Neuron (in vitro differentiated cells): ENCODE measurements around the gene RANBP1.

Source experiments
- H2AFZ ChIP-seq: one replicate; pipeline ENCODE4 v1.6.1; 2013; ENCODE audit warnings: low read depth, mild to moderate bottlenecking, inconsistent platforms, low read length, moderate library complexity
- H3K27me3 ChIP-seq: one replicate; pipeline ENCODE4 v1.6.1; 2013; ENCODE audit warnings: low read length; ENCODE audit not compliant: insufficient read depth
- H3K36me3 ChIP-seq: one replicate; pipeline ENCODE4 v1.6.1; 2013; ENCODE audit warnings: low read length; ENCODE audit not compliant: insufficient read depth
- H3K4me1 ChIP-seq: one replicate; pipeline ENCODE4 v1.6.1; 2013; ENCODE audit warnings: low read length; ENCODE audit not compliant: insufficient read depth
- H3K4me3 ChIP-seq: 2 replicates; pipeline ENCODE4 v1.5.1; 2013; ENCODE audit warnings: mild to moderate bottlenecking, low read length, moderate library complexity
- H3K9me3 ChIP-seq: one replicate; pipeline ENCODE4 v1.6.1; 2013; ENCODE audit warnings: low read length

Gene RANBP1

GRCh38 chr22:20145832-20146223, 29.9 kb downstream of the RANBP1 start:
- Histone ChIP-seq H3K36me3 (peaks cover 10% of the 10 kb centered on the region), H3K9me3 (no peaks in the 10 kb centered on the region), H2AFZ (no peak overlapping the region), H3K27me3 (no peaks in the 10 kb centered on the region), H3K4me3 (no peak overlapping the region), H3K4me1 (peaks cover 17% of the 10 kb centered on the region)

- no peaks in the 10 kb centered on the region for H3K27me3 ChIP-seq
- H3K4me1 ChIP-seq: peaks cover 18% of the 10 kb centered on the region
- no peak overlapping the region for H3K4me3 ChIP-seq
- peaks cover 10% of the 10 kb centered on the region for H3K36me3 ChIP-seq
- H2AFZ ChIP-seq: no peak overlapping the region
- H3K9me3 ChIP-seq: no peaks in the 10 kb centered on the region
These were observed 30.9 kb downstream of the RANBP1 start for GRCh38 chr22:20146777-20147176.

- no peaks in the 10 kb centered on the region for H3K27me3 ChIP-seq
- no peak overlapping the region for H3K4me3 ChIP-seq
- H3K36me3 ChIP-seq: peaks cover 10% of the 10 kb centered on the region
- H2AFZ ChIP-seq: no peak overlapping the region
- H3K9me3 ChIP-seq: no peaks in the 10 kb centered on the region
- H3K4me1 ChIP-seq: peaks cover 18% of the 10 kb centered on the region
These were observed 31.5 kb downstream of the RANBP1 start for GRCh38 chr22:20147237-20147988.

- H3K4me1 ChIP-seq: peaks cover 18% of the 10 kb centered on the region
- peaks cover 10% of the 10 kb centered on the region for H3K36me3 ChIP-seq
- no peaks in the 10 kb centered on the region for H3K27me3 ChIP-seq
- H2AFZ ChIP-seq: no peak overlapping the region
- no peaks in the 10 kb centered on the region for H3K9me3 ChIP-seq
- H3K4me3 ChIP-seq: no peak overlapping the region
These were observed 32.5 kb downstream of the RANBP1 start for GRCh38 chr22:20148414-20148813.

GRCh38 chr22:20149257-20150250, 33.6 kb downstream of the RANBP1 start:
- Histone ChIP-seq H3K9me3 (no peaks in the 10 kb centered on the region), H3K4me3 (no peak overlapping the region), H3K27me3 (no peaks in the 10 kb centered on the region), H3K36me3 (peaks cover 5% of the 10 kb centered on the region), H3K4me1 (peaks cover 25% of the 10 kb centered on the region), H2AFZ (no peak overlapping the region)

GRCh38 chr22:20150381-20151275, 34.7 kb downstream of the RANBP1 start, which contains the start of gene CCDC188:
Gene CCDC188 (minus strand): TSS chr22:20151055. CDS start chr22:20150986, 69 bp downstream.
- Histone ChIP-seq H3K4me1 (peaks cover 33% of the 10 kb centered on the region), H3K36me3 (peaks cover 1% of the 10 kb centered on the region), H3K4me3 (no peak within 1 kb of the TSS), H3K27me3 (no peaks in the 10 kb centered on the region), H3K9me3 (no peaks in the 10 kb centered on the region), H2AFZ (no peak within 1 kb of the TSS)

- Histone ChIP-seq H3K9me3 (no peaks in the 10 kb centered on the region), H3K4me3 (no peak overlapping the region), H3K4me1 (peaks cover 36% of the 10 kb centered on the region), H3K27me3 (no peaks in the 10 kb centered on the region), H2AFZ (no peak overlapping the region), H3K36me3 (no peaks in the 10 kb centered on the region)
These were observed 35.3 kb downstream of the RANBP1 start for GRCh38 chr22:20151276-20151588.

- Histone ChIP-seq H3K36me3 (no peaks in the 10 kb centered on the region), H3K4me3 (no peak overlapping the region), H3K9me3 (no peaks in the 10 kb centered on the region), H3K27me3 (no peaks in the 10 kb centered on the region), H2AFZ (no peak overlapping the region), H3K4me1 (peaks cover 36% of the 10 kb centered on the region)
These were observed 36.6 kb downstream of the RANBP1 start for GRCh38 chr22:20152464-20152890.

GRCh38 chr22:20153945-20154344, 38.0 kb downstream of the RANBP1 start:
- H3K4me3 ChIP-seq: no peak overlapping the region
- no peak overlapping the region for H2AFZ ChIP-seq
- H3K9me3 ChIP-seq: no peaks in the 10 kb centered on the region
- no peaks in the 10 kb centered on the region for H3K27me3 ChIP-seq
- no peaks in the 10 kb centered on the region for H3K36me3 ChIP-seq
- peaks cover 40% of the 10 kb centered on the region for H3K4me1 ChIP-seq

GRCh38 chr22:20154602-20155187, 38.8 kb downstream of the RANBP1 start:
- peak overlapping the region; percentile 31 for H2AFZ ChIP-seq
- H3K9me3 ChIP-seq: no peaks in the 10 kb centered on the region
- H3K36me3 ChIP-seq: no peaks in the 10 kb centered on the region
- H3K4me3 ChIP-seq: no peak overlapping the region
- H3K4me1 ChIP-seq: peaks cover 43% of the 10 kb centered on the region
- no peaks in the 10 kb centered on the region for H3K27me3 ChIP-seq

- peak overlapping the region; percentile 31 for H2AFZ ChIP-seq
- no peak overlapping the region for H3K4me3 ChIP-seq
These were observed 39.6 kb downstream of the RANBP1 start for GRCh38 chr22:20155330-20156041.

GRCh38 chr22:20156042-20156389, 40.1 kb downstream of the RANBP1 start:
- Histone ChIP-seq H3K4me1 (peaks cover 42% of the 10 kb centered on the region), H3K9me3 (no peaks in the 10 kb centered on the region), H2AFZ (no peak overlapping the region), H3K36me3 (no peaks in the 10 kb centered on the region), H3K4me3 (no peak overlapping the region), H3K27me3 (no peaks in the 10 kb centered on the region)

More at GRCh38 chr22:20155330-20156041, 39.6 kb downstream of the RANBP1 start:
- Histone ChIP-seq H3K4me1 (peaks cover 43% of the 10 kb centered on the region), H3K36me3 (no peaks in the 10 kb centered on the region), H3K27me3 (no peaks in the 10 kb centered on the region), H3K9me3 (no peaks in the 10 kb centered on the region)
